Hepatocyte (in vitro differentiated cells): Measurements from ENCODE around the gene SMIM10L2A. TPM values are rescaled to one million over a fixed set of nuclear protein-coding genes. Genes with fewer than 3 reads are reported as not detected.
A peak's percentile ranks its signal among the peaks of the same experiment; 100 is the strongest.
"Not testable (repeated sequence)": the region's sequence is repeated elsewhere in the genome, so short reads cannot be mapped to it uniquely, and the experiment has no call there.

Experiments
- DNase-seq: peaks from one replicate; pipeline ENCODE4 v3.0.0-alpha.2; 2016; ENCODE audit warnings: low spot score
- H2AFZ ChIP-seq: fragments of 200-600 bp; sonication (generic); 2 replicates; pipeline ENCODE4 v1.6.0; 2016; ENCODE audit warnings: antibody characterized with exemption, mild to moderate bottlenecking
- H3K27ac ChIP-seq: fragments of 200-600 bp; sonication (generic); 2 replicates; pipeline ENCODE4 v1.5.1; 2016; ENCODE audit warnings: mild to moderate bottlenecking
- H3K27me3 ChIP-seq: fragments of 200-600 bp; sonication (generic); 2 replicates; pipeline ENCODE4 v1.6.1; 2016
- H3K36me3 ChIP-seq: fragments of 200-600 bp; sonication (generic); replicated peaks from 2 replicates; pipeline ENCODE4 v1.5.1; 2016; ENCODE audit warnings: low read depth; ENCODE audit not compliant: insufficient read depth
- H3K4me1 ChIP-seq: fragments of 200-600 bp; sonication (generic); 2 replicates; pipeline ENCODE4 v1.5.1; 2016; ENCODE audit warnings: mild to moderate bottlenecking, moderate library complexity; ENCODE audit not compliant: insufficient read depth
- H3K4me2 ChIP-seq: fragments of 200-600 bp; sonication (generic); 2 replicates; pipeline ENCODE4 v1.6.0; 2016
- H3K4me3 ChIP-seq: fragments of 200-600 bp; sonication (generic); 2 replicates; pipeline ENCODE4 v1.5.1; 2016; ENCODE audit warnings: mild to moderate bottlenecking
- H3K79me2 ChIP-seq: fragments of 200-600 bp; sonication (generic); 2 replicates; pipeline ENCODE4 v1.6.0; 2017; ENCODE audit warnings: mild to moderate bottlenecking
- H3K9me2 ChIP-seq: fragments of 200-600 bp; sonication (generic); replicated peaks from 2 replicates; pipeline ENCODE4 v1.6.0; 2017; ENCODE audit warnings: mild to moderate bottlenecking; ENCODE audit not compliant: insufficient read depth
- H3K9me3 ChIP-seq: fragments of 200-600 bp; sonication (generic); 2 replicates; pipeline ENCODE4 v1.5.1; 2016; ENCODE audit warnings: low read depth, mild to moderate bottlenecking
- H4K20me1 ChIP-seq: fragments of 200-600 bp; sonication (generic); 2 replicates; pipeline ENCODE4 v1.6.0; 2016; ENCODE audit warnings: mild to moderate bottlenecking; ENCODE audit not compliant: insufficient read depth, poor library complexity, severe bottlenecking
- EZH2 ChIP-seq: fragments of 200-600 bp; sonication (generic); IDR thresholded peaks from 2 replicates; pipeline ENCODE4 v1.6.1; 2016; ENCODE audit warnings: antibody characterized with exemption, mild to moderate bottlenecking, borderline replicate concordance
- EZH2phosphoT487 ChIP-seq: fragments of 200-600 bp; sonication (generic); IDR thresholded peaks from one replicate; pipeline ENCODE4 v1.6.1; 2018; ENCODE audit warnings: antibody characterized with exemption, mild to moderate bottlenecking, low read depth, moderate library complexity; ENCODE audit not compliant: unreplicated experiment, severe bottlenecking
- WGBS: methylation state at CpG from one replicate; pipeline ENCODE4 v1.1.6; 2016; ENCODE audit warnings: low lambda C conversion rate; ENCODE audit errors: missing lambda C conversion rate; 5-methylcytosine and 5-hydroxymethylcytosine counted together
- polyA plus RNA-seq: library from polyadenylated mRNA; unstranded; fragments of >200 nt; fragmentation: Nextera tagmentation; extraction: Ambion mirVana; gene quantifications from 2 replicates; pipeline ENCODE4 v1.2.1, GENCODE V29; 2016
- total RNA-seq: library from RNA; depleted of rRNA; stranded (reverse); fragments of >200 nt; gene quantifications from 2 replicates; pipeline ENCODE4 v1.2.3, GENCODE V29; 2014
- TF ChIP-seq, protein P1 (sequence below): fragments of 200-600 bp; sonication (generic); IDR thresholded peaks from 2 replicates; pipeline ENCODE4 v1.5.1; 2016; ENCODE audit warnings: antibody characterized with exemption, mild to moderate bottlenecking; ENCODE audit not compliant: poor library complexity

Gene SMIM10L2A
- total and polyA plus RNA-seq, 2 experiments from 2014 or later, result 5.0 to 7.0 TPM

DNA sequence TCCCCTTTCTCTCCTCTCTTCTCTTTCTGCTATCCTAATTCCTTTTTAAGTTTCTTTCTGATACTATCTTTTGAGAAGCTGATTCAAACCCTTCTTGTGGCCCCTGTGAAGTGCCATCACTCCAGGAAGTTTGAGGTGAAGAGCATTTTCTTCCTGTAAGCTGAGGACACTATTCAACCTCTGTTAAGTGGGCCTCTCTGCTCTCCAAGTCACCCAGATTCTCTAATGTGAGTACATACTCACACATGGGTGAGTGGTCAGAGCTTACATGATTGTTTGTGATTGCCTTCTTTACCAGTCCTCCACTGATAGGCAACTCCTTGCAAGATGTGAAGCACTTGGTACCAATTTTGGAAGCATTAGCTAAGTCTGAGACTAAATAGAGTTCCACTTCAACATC, 18.4 kb upstream of the SMIM10L2A start:
- H3K9me3 ChIP-seq, result no peaks in the 10 kb centered on the region
- no peaks in the 10 kb centered on the region for H3K36me3 ChIP-seq
- H3K27me3 ChIP-seq, result no peaks in the 10 kb centered on the region
- no peaks in the 10 kb centered on the region for H3K79me2 ChIP-seq
- TF ChIP-seq, protein P1, sequence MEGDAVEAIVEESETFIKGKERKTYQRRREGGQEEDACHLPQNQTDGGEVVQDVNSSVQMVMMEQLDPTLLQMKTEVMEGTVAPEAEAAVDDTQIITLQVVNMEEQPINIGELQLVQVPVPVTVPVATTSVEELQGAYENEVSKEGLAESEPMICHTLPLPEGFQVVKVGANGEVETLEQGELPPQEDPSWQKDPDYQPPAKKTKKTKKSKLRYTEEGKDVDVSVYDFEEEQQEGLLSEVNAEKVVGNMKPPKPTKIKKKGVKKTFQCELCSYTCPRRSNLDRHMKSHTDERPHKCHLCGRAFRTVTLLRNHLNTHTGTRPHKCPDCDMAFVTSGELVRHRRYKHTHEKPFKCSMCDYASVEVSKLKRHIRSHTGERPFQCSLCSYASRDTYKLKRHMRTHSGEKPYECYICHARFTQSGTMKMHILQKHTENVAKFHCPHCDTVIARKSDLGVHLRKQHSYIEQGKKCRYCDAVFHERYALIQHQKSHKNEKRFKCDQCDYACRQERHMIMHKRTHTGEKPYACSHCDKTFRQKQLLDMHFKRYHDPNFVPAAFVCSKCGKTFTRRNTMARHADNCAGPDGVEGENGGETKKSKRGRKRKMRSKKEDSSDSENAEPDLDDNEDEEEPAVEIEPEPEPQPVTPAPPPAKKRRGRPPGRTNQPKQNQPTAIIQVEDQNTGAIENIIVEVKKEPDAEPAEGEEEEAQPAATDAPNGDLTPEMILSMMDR, result no peak
- TF ChIP-seq EZH2, result no peak
- TF ChIP-seq EZH2phosphoT487, result no peak
- H4K20me1 ChIP-seq, result no peaks in the 10 kb centered on the region
- H3K27ac ChIP-seq, result no peak overlapping the region
- no peak overlapping the region for H2AFZ ChIP-seq
- DNase-seq, result no peak
- no peak overlapping the region for H3K4me3 ChIP-seq
- no peaks in the 10 kb centered on the region for H3K9me2 ChIP-seq
- H3K4me2 ChIP-seq, result no peak overlapping the region
- no peaks in the 10 kb centered on the region for H3K4me1 ChIP-seq

DNA sequence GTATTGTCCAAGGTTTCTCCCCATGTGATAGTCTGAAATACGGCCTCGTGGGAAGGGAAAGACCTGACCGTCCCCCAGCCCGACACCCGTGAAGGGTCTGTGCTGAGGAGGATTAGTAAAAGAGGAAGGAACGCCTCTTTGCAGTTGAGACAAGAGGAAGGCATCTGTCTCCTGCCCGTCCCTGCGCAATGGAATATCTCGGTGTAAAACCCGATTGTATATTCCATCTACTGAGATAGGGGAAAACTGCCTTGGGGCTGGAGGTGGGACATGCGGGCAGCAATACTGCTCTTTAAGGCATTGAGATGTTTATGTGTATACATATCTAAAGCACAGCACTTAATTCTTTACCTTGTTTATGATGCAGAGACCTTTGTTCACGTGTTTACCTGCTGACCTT, 15.3 kb upstream of the SMIM10L2A start:
- not testable (repeated sequence) for H4K20me1 ChIP-seq, H2AFZ ChIP-seq, H3K79me2 ChIP-seq, H3K9me3 ChIP-seq, DNase-seq, H3K4me3 ChIP-seq, H3K4me1 ChIP-seq, H3K36me3 ChIP-seq, H3K9me2 ChIP-seq, H3K27me3 ChIP-seq
- WGBS, result 39% methylated on average over 12 of the region's 12 CpGs
- Histone ChIP-seq H3K27ac (peak overlapping the region; percentile 69), H3K4me2 (peak overlapping the region; percentile 37)

DNA sequence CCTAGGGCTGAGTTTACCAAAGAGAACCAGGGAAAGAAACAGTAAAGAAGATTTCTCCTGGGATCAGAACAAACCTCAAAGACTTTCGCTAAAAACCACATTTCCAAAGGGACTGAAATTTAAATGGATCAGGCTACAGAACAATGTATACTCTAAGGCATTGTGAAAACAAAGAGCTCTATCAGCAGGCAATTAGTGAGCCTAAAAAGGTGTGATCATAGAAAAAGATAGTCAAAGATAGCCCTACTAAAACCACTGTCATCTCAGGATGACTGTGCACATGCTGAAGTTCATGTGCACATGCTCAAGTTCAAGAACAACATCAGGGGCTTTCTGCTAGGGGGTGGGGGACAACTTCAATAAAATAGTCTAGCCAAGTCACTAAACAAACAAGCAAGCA, 12.9 kb upstream of the SMIM10L2A start:
- H3K79me2 ChIP-seq, result no peaks in the 10 kb centered on the region
- no peaks in the 10 kb centered on the region for H3K36me3 ChIP-seq
- DNase-seq, result no peak
- 65% methylated on average over 1 of the region's 1 CpG for WGBS
- TF ChIP-seq, protein P1, result no peak
- TF ChIP-seq EZH2phosphoT487 (no peak), EZH2 (no peak)
- no peaks in the 10 kb centered on the region for H3K27me3 ChIP-seq
- no peak overlapping the region for H3K4me3 ChIP-seq
- no peaks in the 10 kb centered on the region for H4K20me1 ChIP-seq
- no peak overlapping the region for H3K27ac ChIP-seq
- no peak overlapping the region for H2AFZ ChIP-seq
- H3K9me2 ChIP-seq, result no peaks in the 10 kb centered on the region
- no peaks in the 10 kb centered on the region for H3K4me1 ChIP-seq
- H3K9me3 ChIP-seq, result no peaks in the 10 kb centered on the region
- H3K4me2 ChIP-seq, result no peak overlapping the region

DNA sequence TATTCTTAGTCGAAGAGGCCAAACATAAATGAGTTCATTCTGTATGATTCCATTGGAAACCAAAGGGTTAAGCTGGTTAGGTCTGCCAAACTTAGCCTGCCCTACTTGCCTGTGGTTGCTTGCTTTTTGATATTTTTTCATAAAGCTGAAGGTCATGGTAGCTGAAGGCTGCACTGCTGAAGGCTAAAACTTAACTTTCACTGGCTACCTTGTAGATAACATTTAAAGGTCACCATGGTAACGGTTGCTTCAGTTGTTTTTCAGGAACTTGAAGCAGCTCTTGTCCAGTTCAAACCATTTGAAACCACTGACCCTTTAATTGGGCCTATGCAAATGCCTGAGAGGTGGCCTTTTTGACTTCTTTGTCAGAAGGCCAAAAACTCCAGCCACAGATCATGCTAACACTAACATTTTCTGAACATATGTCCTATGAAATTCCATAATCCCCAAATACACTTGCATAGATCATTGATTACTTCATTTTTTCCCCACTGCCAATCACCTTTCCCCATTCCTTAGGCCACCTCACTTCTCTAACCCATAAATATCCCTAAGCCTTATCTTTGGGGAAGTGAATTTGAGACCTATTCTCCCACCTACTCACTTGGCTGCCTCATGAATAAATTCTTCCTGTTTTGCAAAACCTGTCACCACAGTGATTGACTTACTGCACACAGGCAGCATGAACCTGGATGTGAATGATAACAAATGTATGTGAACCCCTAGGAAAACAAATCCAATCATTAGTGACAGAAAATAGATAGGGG, 10.7 kb upstream of the SMIM10L2A start:
- no peak overlapping the region for H3K27ac ChIP-seq
- no peak overlapping the region for H3K4me2 ChIP-seq
- no peaks in the 10 kb centered on the region for H3K36me3 ChIP-seq
- H3K79me2 ChIP-seq, result no peaks in the 10 kb centered on the region
- no peaks in the 10 kb centered on the region for H3K9me2 ChIP-seq
- no peaks in the 10 kb centered on the region for H4K20me1 ChIP-seq
- no peak overlapping the region for H2AFZ ChIP-seq
- H3K9me3 ChIP-seq, result no peaks in the 10 kb centered on the region
- 31% methylated on average over 2 of the region's 2 CpGs for WGBS
- DNase-seq, result no peak
- H3K27me3 ChIP-seq, result no peaks in the 10 kb centered on the region
- no peaks in the 10 kb centered on the region for H3K4me1 ChIP-seq
- no peak for TF ChIP-seq EZH2
- TF ChIP-seq, protein P1, result no peak
- TF ChIP-seq EZH2phosphoT487, result no peak
- no peak overlapping the region for H3K4me3 ChIP-seq
